Measurements from ENCODE around the gene HSPG2. TPM values are rescaled to one million over a fixed set of nuclear protein-coding genes. Genes with fewer than 3 reads are reported as not detected.

Gene HSPG2
- total RNA-seq, 1 donor: 265 TPM

GRCh38 chr1:21898326-21899200 lies 38.5 kb downstream of the HSPG2 start:
- peak; percentile 96 for DNase-seq (ENCODE audit: insufficient read length, low spot score, missing footprints)
- H4K20me1 ChIP-seq (ENCODE audit: insufficient read depth, low read length): peaks cover 81% of the 10 kb centered on the region
- H3K27ac ChIP-seq (ENCODE audit: low read depth, low read length): peak overlapping the region; percentile 89
- no peak overlapping the region for H3K4me3 ChIP-seq (ENCODE audit: insufficient read depth, low read length)
- H3K9me3 ChIP-seq (ENCODE audit: low read depth, low read length): no peaks in the 10 kb centered on the region
- no peaks in the 10 kb centered on the region for H3K27me3 ChIP-seq (ENCODE audit: insufficient read depth, low read length)
- peaks cover 64% of the 10 kb centered on the region for H3K36me3 ChIP-seq (ENCODE audit: insufficient read depth, low read length)
- no peak overlapping the region for H2AFZ ChIP-seq (ENCODE audit: low read length)
- TF ChIP-seq CTCF (IDR thresholded peaks at IDR 0.05; ENCODE audit: extremely low read depth, low read depth, low read length): no peak
- peaks cover 97% of the 10 kb centered on the region for H3K79me2 ChIP-seq (ENCODE audit: insufficient read depth, low read length)
- peak overlapping the region; percentile 44 for H3K4me2 ChIP-seq (ENCODE audit: insufficient read depth, low read length)
- H3K4me1 ChIP-seq (ENCODE audit: insufficient read depth, low read length): peaks cover 60% of the 10 kb centered on the region

GRCh38 chr1:21897844-21898243 lies 39.3 kb downstream of the HSPG2 start:
- H3K4me1 ChIP-seq (ENCODE audit: insufficient read depth, low read length): peaks cover 57% of the 10 kb centered on the region
- H3K4me3 ChIP-seq (ENCODE audit: insufficient read depth, low read length): no peak overlapping the region
- H2AFZ ChIP-seq (ENCODE audit: low read length): no peak overlapping the region
- TF ChIP-seq CTCF (IDR thresholded peaks at IDR 0.05; ENCODE audit: extremely low read depth, low read depth, low read length): no peak
- H3K27ac ChIP-seq (ENCODE audit: low read depth, low read length): peak overlapping the region; percentile 89
- H3K27me3 ChIP-seq (ENCODE audit: insufficient read depth, low read length): no peaks in the 10 kb centered on the region
- DNase-seq (ENCODE audit: insufficient read length, low spot score, missing footprints): no peak
- no peaks in the 10 kb centered on the region for H3K9me3 ChIP-seq (ENCODE audit: low read depth, low read length)
- H3K79me2 ChIP-seq (ENCODE audit: insufficient read depth, low read length): peaks cover 92% of the 10 kb centered on the region
- no peak overlapping the region for H3K4me2 ChIP-seq (ENCODE audit: insufficient read depth, low read length)
- peaks cover 78% of the 10 kb centered on the region for H4K20me1 ChIP-seq (ENCODE audit: insufficient read depth, low read length)
- H3K36me3 ChIP-seq (ENCODE audit: insufficient read depth, low read length): peaks cover 68% of the 10 kb centered on the region

GRCh38 chr1:21896652-21897532 lies 40.2 kb downstream of the HSPG2 start:
- peak overlapping the region; percentile 89 for H3K27ac ChIP-seq (ENCODE audit: low read depth, low read length)
- peak overlapping the region; percentile 28 for H3K4me2 ChIP-seq (ENCODE audit: insufficient read depth, low read length)

More at GRCh38 chr1:21896652-21897532, 40.2 kb downstream of the HSPG2 start:
- peaks cover 74% of the 10 kb centered on the region for H4K20me1 ChIP-seq (ENCODE audit: insufficient read depth, low read length)
- H3K79me2 ChIP-seq (ENCODE audit: insufficient read depth, low read length): peaks cover 82% of the 10 kb centered on the region
- H3K4me3 ChIP-seq (ENCODE audit: insufficient read depth, low read length): no peak overlapping the region
- H3K27me3 ChIP-seq (ENCODE audit: insufficient read depth, low read length): no peaks in the 10 kb centered on the region
- peaks cover 68% of the 10 kb centered on the region for H3K36me3 ChIP-seq (ENCODE audit: insufficient read depth, low read length)
- no peak for TF ChIP-seq CTCF (IDR thresholded peaks at IDR 0.05; ENCODE audit: extremely low read depth, low read depth, low read length)
- peaks cover 48% of the 10 kb centered on the region for H3K4me1 ChIP-seq (ENCODE audit: insufficient read depth, low read length)
- DNase-seq (ENCODE audit: insufficient read length, low spot score, missing footprints): no peak
- H3K9me3 ChIP-seq (ENCODE audit: low read depth, low read length): no peaks in the 10 kb centered on the region
- no peak overlapping the region for H2AFZ ChIP-seq (ENCODE audit: low read length)
